HG02571 (cell line): Measurements from ENCODE around the gene ROR2.
"Not testable (repeated sequence)": the region's sequence is repeated elsewhere in the genome, so short reads cannot be mapped to it uniquely, and the experiment has no call there.

Experiments used
- ATAC-seq: cut with Tn5 transposase; IDR thresholded peaks from one replicate; pipeline ENCODE4 v1.9.1; 2021; ENCODE audit warnings: mild to moderate bottlenecking, moderate library complexity; ENCODE audit not compliant: unreplicated experiment

ROR2 gene

DNA sequence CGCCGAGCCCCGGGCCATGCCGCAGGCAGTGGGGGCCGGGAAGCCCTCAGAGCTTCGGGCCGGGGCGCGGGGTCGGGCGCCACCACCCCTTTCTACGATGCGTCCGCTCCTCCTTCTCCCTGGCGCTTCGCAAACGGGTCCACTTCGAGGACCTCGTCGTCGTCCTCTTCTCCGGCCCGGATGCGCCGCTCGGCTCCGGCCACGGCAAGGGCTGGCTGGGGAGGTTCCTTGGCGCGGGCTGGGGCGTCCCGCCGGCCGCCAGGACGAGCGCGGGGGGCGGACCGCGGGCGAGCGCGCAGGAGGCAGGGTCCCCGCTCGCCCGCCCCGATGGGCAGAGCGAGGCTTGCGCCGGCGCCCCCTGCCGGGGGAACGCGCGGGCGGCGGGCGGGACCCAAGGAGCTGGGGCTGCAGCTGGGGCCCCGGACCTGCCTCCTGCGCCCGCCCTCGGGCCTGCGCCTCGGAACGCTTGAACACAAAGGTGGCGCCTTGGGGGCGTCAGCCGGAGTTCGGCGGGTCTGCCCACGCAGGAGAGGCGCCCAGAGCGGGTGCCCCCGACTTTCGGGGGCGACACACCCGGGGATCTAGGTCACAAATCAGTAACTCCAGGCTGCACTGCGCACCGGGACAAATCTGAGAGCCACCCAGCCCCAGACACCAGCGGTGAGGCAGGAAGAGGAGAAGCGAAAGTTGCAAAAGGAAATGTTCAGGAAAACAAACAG is at the start of gene ROR2:
ROR2 (minus strand) TSS at position 283 of the 719 bp plus-strand sequence.
- ATAC-seq: no peak

DNA sequence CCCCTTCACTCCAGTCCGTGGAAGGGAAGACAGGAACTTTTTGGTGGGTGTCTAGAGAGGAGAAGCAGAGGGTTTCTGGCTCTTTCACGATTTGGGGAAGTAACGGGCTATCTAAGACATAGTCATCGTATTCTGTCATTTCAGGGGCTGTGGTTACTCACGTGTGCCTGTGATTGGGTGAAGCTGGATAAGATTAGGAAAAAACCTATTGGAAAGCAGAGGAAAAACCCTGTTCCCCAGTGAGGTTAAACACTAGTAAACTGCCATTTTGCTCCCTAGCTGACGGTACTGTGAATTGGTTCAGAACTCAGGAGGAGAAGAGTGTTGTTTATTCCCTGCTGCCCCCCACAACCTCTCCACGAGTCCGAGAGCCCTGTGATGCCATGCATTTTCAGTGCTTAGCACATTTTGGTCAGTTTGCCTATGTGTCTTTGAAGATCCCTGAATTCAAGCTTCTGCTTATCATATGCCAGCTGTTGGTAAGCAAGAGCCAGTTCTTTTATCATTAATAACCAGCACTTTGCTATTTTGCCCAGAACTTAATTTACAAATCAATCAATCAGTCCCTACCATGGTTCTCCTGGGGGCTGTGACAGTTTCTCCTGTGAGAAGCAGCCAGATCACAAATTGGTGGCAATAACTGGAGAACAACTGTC is 45.1 kb upstream of the ROR2 start:
- no peak for ATAC-seq

DNA sequence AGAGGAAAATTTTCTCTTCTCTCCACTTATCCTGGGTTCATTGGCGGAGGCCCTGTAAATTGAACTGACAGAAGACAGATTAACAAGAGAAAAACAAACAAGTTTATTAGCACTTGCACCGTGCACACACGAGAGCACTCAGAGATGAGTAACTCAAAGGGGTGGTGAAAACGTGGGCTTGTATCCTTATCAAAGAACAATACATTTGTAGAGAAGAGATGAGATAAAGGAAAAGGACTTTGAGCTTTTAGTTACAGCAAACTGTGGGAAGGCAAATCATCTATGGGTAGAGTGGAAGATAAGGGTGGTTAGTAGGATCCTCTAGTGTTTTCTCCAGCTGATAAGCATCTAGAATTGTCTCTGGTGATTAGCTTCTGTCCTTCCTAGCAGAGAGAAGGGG is 44.4 kb upstream of the ROR2 start:
- ATAC-seq: no peak

- ATAC-seq: no peak
Observed at GRCh38 chr9:91992461-91993041, 42.5 kb upstream of the ROR2 start.

DNA sequence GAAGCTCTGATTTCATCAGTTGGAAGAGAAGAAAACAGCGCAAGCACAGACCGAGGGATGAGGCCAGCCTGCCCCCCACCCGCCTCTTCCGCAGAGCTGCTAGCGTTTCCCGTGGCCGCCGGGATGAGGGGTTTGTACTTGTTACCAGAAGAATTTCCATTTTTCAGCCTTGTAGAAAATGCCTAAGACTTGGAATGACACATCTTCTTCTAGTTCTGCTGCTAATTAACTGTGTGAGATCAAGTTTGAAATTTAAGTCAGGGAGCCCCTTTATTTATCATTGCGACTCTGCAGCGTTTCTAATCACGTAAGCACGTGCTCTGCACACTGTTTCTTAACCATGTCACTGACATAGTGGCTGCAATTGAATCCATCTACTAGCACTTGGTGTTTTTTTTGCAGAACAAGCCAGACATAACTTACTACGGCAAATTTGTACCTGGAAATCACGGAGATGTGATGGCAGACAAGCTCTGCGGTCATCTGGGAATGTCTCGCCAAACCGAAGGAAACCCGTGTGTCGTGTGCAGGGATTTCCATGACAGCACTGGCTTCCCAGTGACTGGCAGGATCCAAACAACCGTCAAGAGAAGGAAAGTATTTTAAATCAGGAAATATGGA is 41.8 kb upstream of the ROR2 start:
- no peak for ATAC-seq

GRCh38 chr9:91986248-91986647 is 36.2 kb upstream of the ROR2 start:
- no peak for ATAC-seq

GRCh38 chr9:91985692-91986091 is 35.7 kb upstream of the ROR2 start:
- ATAC-seq: no peak

GRCh38 chr9:91978740-91979414 is 28.8 kb upstream of the ROR2 start:
- ATAC-seq: no peak

DNA sequence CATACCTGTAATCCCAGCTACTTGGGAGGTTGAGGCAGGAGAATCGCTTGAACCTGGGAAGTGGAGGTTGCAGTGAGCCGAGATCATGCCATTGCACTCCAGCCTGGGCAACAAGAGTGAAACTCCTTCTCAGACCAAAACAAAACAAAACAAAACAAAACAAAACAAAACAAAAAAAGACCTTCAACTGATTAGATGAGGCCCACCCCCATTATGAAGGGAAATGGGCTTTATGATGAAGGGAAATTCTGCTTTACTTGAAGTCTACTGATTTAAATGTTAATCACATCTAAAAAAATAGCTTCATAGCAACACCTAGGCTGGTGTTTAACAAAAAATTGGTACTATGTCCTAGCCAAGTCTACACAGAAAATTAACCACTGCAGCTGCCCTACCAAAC is 25.2 kb upstream of the ROR2 start:
- not testable (repeated sequence) for ATAC-seq

GRCh38 chr9:91972711-91973110 is 22.7 kb upstream of the ROR2 start:
- no peak for ATAC-seq

DNA sequence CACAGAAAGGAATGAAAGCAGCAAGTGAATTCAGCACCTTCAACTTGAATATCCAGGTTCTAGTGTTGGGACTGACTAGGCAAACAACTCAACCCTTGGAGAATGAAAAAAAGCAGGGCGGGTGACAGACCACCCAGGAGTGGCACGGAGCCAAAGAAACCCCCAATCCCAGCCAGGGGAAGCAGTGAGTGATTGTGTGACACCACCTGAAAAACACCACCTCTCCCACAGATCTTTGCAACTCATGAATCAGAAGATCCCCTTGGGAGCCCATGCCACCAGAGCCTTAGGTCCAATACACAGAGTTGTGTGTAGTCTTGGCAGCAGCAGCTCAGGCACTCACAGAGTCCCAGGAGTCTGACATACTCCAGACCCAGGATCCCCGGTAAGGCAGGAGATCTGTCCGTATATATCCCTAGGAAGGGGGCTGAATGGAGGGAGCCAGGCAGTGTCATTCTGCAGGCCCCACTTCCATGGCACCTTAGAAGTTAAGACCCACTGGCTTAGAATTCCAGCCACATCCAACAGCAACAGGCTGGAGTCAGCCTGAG is 22.1 kb upstream of the ROR2 start:
- ATAC-seq: no peak

DNA sequence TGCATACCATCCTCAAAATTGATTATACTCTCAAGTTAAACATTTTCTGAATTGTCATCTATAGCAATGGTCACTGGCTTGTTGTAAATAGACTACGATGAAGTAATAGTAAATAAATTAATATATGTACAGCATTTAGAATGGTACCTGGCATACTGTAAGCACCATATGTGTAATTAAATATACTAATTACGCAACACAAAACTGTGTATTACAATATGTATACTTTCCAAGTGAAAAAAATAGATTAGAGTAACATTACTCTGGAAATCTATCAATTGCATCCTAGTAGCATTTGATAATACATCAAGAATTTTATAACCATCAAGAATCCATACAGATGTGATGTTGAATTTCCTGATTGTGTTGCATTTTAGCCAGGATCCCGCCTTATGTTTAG is 17.2 kb upstream of the ROR2 start:
- ATAC-seq: no peak

GRCh38 chr9:91966503-91966902 is 16.5 kb upstream of the ROR2 start:
- ATAC-seq: no peak

DNA sequence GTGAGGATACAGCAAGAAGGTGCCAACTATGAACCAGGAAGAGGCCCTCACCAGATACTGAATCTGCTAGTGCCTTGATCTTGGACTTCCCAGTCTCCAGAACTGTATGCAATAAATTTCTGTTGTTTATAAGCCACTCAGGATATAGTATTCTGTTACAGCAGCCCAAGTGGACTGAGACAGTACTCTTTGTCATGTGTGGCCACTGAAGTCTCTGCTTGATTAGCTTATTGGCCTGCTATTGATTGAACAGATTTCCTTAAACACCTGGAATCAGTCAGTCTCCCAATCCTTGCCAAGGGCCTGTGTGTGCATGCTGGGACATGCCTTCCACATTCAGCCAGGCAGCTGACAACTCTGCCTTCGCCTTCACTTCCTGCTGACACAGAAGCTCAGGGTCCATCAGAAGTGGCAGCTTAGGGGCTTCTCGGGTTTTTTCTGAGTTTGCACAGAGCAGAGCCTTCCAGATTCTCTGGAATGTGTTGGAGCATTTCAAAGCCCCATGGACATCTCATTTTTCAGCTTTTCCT is 13.7 kb upstream of the ROR2 start:
- ATAC-seq: no peak

DNA sequence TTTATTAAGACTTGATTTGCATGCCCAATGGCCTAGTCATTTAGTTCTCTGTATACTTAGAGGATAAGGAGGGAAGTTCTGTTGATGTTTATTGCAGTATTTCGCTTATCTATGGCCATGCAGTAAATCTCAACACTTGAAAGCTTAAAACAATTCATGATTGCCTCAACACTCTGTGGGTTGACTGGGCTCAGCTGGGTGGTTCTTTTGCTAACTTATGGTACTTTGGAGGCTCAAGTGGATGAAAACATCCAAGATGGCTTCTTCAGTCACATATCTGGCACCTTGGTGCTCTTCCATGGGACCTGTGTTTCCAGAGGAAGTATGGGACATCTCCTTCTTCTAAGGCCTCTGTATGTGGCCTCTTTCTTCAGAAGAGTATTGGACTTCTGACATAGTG is 10.3 kb upstream of the ROR2 start:
- no peak for ATAC-seq

GRCh38 chr9:91958174-91958573 is 8.1 kb upstream of the ROR2 start:
- ATAC-seq: no peak

DNA sequence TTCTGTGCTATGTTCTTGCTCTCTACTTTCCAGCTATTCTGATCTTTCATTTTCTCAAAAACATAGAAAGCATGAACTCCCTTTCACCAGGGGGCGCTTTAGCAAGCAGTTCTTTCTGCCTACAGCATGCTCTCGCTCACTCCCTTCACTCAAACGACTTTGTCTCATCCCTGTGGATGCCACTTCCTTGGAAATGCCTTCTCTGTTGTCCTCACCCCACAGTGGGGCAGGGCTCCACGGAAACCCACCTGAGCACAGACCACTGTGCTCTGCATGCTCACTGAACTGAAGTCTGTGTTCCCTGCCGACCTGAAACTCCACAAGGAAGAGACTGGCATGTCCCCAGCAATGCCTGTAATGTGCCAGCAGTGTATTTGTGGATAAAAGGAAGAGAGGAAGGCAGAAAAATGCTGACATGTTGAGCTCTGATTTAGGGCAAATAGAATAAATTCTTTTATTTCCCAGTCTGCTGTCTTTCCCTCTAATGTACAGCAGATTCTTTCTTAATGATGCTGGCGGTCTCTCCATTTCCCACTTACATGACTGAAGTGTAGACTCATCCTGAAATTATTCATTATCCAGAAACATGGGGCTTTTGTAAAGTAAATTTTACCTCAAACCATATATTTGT is 4.9 kb upstream of the ROR2 start:
- no peak for ATAC-seq

- no peak for ATAC-seq
Observed at GRCh38 chr9:91953718-91954117, 3.7 kb upstream of the ROR2 start.

DNA sequence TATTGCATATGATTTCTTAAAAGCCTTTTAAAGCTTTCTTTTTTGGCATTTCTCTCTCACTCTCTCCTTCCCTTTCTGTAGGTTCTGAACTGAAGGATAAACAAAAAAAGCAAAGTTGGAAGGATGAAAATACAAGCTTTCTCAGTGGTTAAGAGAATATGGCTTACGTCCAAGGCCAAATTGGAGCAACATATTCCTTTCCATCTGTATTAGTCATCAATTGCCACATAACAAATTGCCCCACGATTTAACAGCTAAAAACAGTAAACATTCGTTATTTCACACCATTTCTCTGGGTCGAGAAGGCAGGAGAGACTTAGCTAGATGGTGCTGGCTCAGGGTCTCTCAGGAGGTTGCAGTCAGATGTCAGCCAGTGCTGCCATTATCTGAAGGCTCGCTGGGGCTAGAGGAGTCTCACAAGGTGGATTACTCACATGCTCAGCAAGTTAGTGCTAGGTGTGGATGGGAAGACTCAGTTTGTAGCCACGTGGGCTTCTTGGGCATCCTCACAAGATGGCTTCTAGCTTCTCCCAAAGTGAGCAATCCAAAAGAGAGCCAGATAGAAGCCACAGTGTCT is 2.0 kb upstream of the ROR2 start:
- ATAC-seq: no peak

DNA sequence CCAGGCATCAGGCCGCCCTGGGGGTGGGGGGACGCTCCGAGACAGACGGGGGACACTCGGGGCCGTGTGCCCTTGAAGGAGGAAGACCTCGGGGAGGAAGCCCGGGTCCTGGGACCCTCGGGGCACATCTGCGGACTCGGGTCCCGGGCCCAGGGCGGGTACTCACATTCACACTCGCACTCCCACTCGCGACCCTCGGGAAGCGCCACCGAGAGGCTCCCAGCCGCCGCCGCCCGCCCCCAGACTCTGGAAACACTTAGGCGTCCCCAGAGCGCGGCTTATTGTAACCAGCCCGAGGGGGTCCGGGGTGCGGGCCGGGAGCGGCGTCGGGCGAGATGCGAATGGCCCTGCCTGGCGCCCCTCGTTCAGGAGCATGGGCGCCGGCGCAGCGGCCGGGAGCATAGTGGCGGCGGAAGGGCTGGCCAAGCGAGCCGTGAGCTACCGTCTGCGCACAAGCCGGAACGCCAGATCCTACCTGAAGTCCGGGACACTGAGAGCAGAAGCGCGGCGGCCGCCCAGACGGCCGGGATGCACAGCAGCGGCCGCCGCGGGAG is 559 bp downstream of the ROR2 start:
- no peak for ATAC-seq
